H1 (cell line): Measurements from ENCODE around the gene HEBP2. TPM values are rescaled to one million over a fixed set of nuclear protein-coding genes. Genes with fewer than 3 reads are reported as not detected.

Source experiments
- CEBPB ChIP-seq: IDR thresholded peaks from 2 replicates; pipeline ENCODE4 v1.6.1; 2012; ENCODE audit warnings: low read depth, low read length
- JUND ChIP-seq: IDR thresholded peaks from 2 replicates; pipeline ENCODE4 v1.6.1; 2011; ENCODE audit warnings: mild to moderate bottlenecking, improper control_type of control experiment, low read length
- polyA plus RNA-seq, 7 experiments: library from polyadenylated mRNA; depleted of rRNA in 3 of 7; stranded (reverse) in 5 of 7; unstranded in 2 of 7; fragments of >200 nt in 5 of 7; fragments of 200-250 nt in 2 of 7; gene quantifications; 1 replicate in 5 of 7; 2 replicates in 1 of 7; 4 replicates in 1 of 7; pipeline versions ENCODE4 v1.2.1 to v1.2.3, GENCODE V29; 2011 to 2013; ENCODE audit warnings: missing spikeins in 2 of 7, mixed read lengths in 2 of 7
- total RNA-seq: library from RNA; stranded (reverse); fragmentation: NEBNext Ultra II Directional; extraction: Animal tissue kit (Norgen Biotek cat#: 25700); gene quantifications from 2 replicates; pipeline ENCODE4 v1.2.1, GENCODE V29; 2021

The HEBP2 gene
- total and polyA plus RNA-seq, 2 of the 8 experiments (the other 6 are each of a cell fraction or from before 2014, with no cell fraction given): 6.5 to 37.9 TPM

DNA sequence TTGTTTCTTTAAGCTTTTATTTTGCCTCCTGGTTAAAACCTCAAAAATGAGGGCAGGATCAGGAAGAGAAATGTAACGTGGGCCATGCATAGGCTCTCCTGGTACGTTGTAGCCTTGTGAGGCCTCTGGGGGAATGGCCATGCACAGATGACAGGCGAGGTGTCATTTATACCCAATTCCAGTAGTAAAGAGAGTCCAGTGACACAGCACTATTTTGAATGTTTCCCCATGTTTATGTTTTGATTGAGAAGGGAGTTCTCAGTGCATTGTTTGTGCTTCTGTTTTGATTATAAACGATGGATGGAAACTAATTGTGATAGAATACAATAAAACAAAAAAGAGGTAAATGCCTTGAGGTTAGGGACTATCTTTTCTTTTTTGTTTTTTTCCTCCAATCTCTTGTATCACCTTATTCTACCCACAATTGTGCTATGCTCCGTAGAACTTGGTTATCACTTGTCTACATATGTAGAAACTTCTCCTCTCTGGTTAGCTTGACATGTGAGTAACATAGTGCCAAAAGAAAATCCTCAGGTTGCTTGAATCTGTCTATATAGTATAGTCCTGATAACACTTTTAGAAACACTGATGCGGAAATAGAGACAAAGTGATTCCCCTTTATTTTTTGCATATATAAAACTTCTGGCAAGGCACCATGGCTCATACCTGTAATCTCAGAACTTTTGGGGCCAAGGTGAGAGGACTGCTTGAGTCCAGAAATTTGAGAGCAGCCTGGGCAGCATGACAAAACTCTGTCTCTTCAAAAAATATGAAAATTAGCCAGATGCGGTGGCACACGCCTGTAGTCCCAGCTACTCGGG, 33.2 kb upstream of the HEBP2 start (continued):
- TF ChIP-seq JUND: no peak
- no peak for TF ChIP-seq CEBPB
